Activated T-cell treated with anti-CD3 and anti-CD28 coated beads, Interleukin-2, amount 50 U/mL, for 24 hours (primary cell): ENCODE measurements around the gene MBTPS2.

ENCODE experiments used
- DNase-seq: peaks from one replicate; pipeline ENCODE4 v3.0.0-alpha.2; 2020
- H3K27ac Mint-ChIP-seq: 2 replicates; pipeline ENCODE4 v1.8.0; 2020; ENCODE audit warnings: mild to moderate bottlenecking, mixed read lengths
- H3K27me3 Mint-ChIP-seq: 2 replicates; pipeline ENCODE4 v1.8.0; 2020; ENCODE audit warnings: mixed read lengths
- H3K36me3 Mint-ChIP-seq: 2 replicates; pipeline ENCODE4 v1.8.0; 2020; ENCODE audit warnings: low read depth, mixed read lengths
- H3K4me1 Mint-ChIP-seq: 2 replicates; pipeline ENCODE4 v1.8.0; 2020; ENCODE audit warnings: low read depth, mixed read lengths
- H3K4me3 Mint-ChIP-seq: 2 replicates; pipeline ENCODE4 v1.8.0; 2020; ENCODE audit warnings: mild to moderate bottlenecking, moderate library complexity, mixed read lengths
- H3K9me3 Mint-ChIP-seq: 2 replicates; pipeline ENCODE4 v1.8.0; 2020; ENCODE audit warnings: mixed read lengths

Gene MBTPS2

GRCh38 chrX:21881881-21882574 lies 42.6 kb downstream of the MBTPS2 start:
- H3K27me3 Mint-ChIP-seq, result no peaks in the 10 kb centered on the region
- H3K27ac Mint-ChIP-seq, result no peak overlapping the region
- no peaks in the 10 kb centered on the region for H3K9me3 Mint-ChIP-seq
- DNase-seq, result no peak
- no peak overlapping the region for H3K4me3 Mint-ChIP-seq
- H3K4me1 Mint-ChIP-seq, result no peaks in the 10 kb centered on the region
- peaks cover 10% of the 10 kb centered on the region for H3K36me3 Mint-ChIP-seq

GRCh38 chrX:21883258-21883657 lies 43.8 kb downstream of the MBTPS2 start:
- Mint-ChIP-seq H3K4me1 (no peaks in the 10 kb centered on the region), H3K36me3 (peaks cover 10% of the 10 kb centered on the region), H3K27ac (no peak overlapping the region), H3K27me3 (no peaks in the 10 kb centered on the region), H3K4me3 (no peak overlapping the region), H3K9me3 (no peaks in the 10 kb centered on the region)
- no peak for DNase-seq

- Mint-ChIP-seq H3K27me3 (no peaks in the 10 kb centered on the region), H3K36me3 (peaks cover 7% of the 10 kb centered on the region), H3K27ac (no peak overlapping the region), H3K4me3 (no peak overlapping the region), H3K4me1 (no peaks in the 10 kb centered on the region), H3K9me3 (no peaks in the 10 kb centered on the region)
- no peak for DNase-seq
These were observed 46.2 kb downstream of the MBTPS2 start for GRCh38 chrX:21885568-21885967.

- Mint-ChIP-seq H3K36me3 (peaks cover 3% of the 10 kb centered on the region), H3K4me3 (no peak overlapping the region), H3K4me1 (no peaks in the 10 kb centered on the region), H3K27me3 (no peaks in the 10 kb centered on the region), H3K27ac (no peak overlapping the region), H3K9me3 (no peaks in the 10 kb centered on the region)
- DNase-seq, result no peak
These were observed 65.9 kb downstream of the MBTPS2 start for GRCh38 chrX:21905313-21905712.

GRCh38 chrX:21905953-21906352 lies 66.5 kb downstream of the MBTPS2 start:
- H3K9me3 Mint-ChIP-seq, result no peaks in the 10 kb centered on the region
- H3K4me1 Mint-ChIP-seq, result no peaks in the 10 kb centered on the region
- DNase-seq, result no peak
- H3K4me3 Mint-ChIP-seq, result no peak overlapping the region
- H3K36me3 Mint-ChIP-seq, result peaks cover 3% of the 10 kb centered on the region
- H3K27ac Mint-ChIP-seq, result no peak overlapping the region
- no peaks in the 10 kb centered on the region for H3K27me3 Mint-ChIP-seq

GRCh38 chrX:21907260-21907659 lies 67.8 kb downstream of the MBTPS2 start:
- DNase-seq, result no peak
- Mint-ChIP-seq H3K36me3 (peaks cover 3% of the 10 kb centered on the region), H3K27ac (no peak overlapping the region), H3K27me3 (no peaks in the 10 kb centered on the region), H3K9me3 (no peaks in the 10 kb centered on the region), H3K4me1 (peaks cover 1% of the 10 kb centered on the region), H3K4me3 (no peak overlapping the region)

- Mint-ChIP-seq H3K36me3 (no peaks in the 10 kb centered on the region), H3K4me3 (no peak overlapping the region), H3K27me3 (peaks cover 5% of the 10 kb centered on the region), H3K4me1 (peaks cover 4% of the 10 kb centered on the region), H3K27ac (no peak overlapping the region), H3K9me3 (no peaks in the 10 kb centered on the region)
- no peak for DNase-seq
These were observed 72.1 kb downstream of the MBTPS2 start for GRCh38 chrX:21911481-21911880.

- no peak for DNase-seq
- H3K4me1 Mint-ChIP-seq, result peaks cover 4% of the 10 kb centered on the region
- H3K27ac Mint-ChIP-seq, result no peak overlapping the region
- no peaks in the 10 kb centered on the region for H3K9me3 Mint-ChIP-seq
- H3K4me3 Mint-ChIP-seq, result no peak overlapping the region
- peaks cover 5% of the 10 kb centered on the region for H3K27me3 Mint-ChIP-seq
- H3K36me3 Mint-ChIP-seq, result no peaks in the 10 kb centered on the region
These were observed 72.8 kb downstream of the MBTPS2 start for GRCh38 chrX:21912220-21912619.

GRCh38 chrX:21912989-21913388 lies 73.6 kb downstream of the MBTPS2 start:
- Mint-ChIP-seq H3K9me3 (no peaks in the 10 kb centered on the region), H3K27me3 (peaks cover 5% of the 10 kb centered on the region), H3K4me1 (peaks cover 4% of the 10 kb centered on the region), H3K36me3 (no peaks in the 10 kb centered on the region), H3K4me3 (no peak overlapping the region), H3K27ac (no peak overlapping the region)
- no peak for DNase-seq

- Mint-ChIP-seq H3K36me3 (no peaks in the 10 kb centered on the region), H3K9me3 (no peaks in the 10 kb centered on the region), H3K27ac (no peak overlapping the region), H3K4me3 (no peak overlapping the region), H3K4me1 (peaks cover 23% of the 10 kb centered on the region), H3K27me3 (peaks cover 3% of the 10 kb centered on the region)
- no peak for DNase-seq
These were observed 86.7 kb downstream of the MBTPS2 start for GRCh38 chrX:21926116-21926515.

GRCh38 chrX:21926527-21927278 lies 87.3 kb downstream of the MBTPS2 start:
- H3K4me1 Mint-ChIP-seq, result peaks cover 23% of the 10 kb centered on the region
- peaks cover 3% of the 10 kb centered on the region for H3K27me3 Mint-ChIP-seq
- H3K4me3 Mint-ChIP-seq, result no peak overlapping the region
- H3K9me3 Mint-ChIP-seq, result no peaks in the 10 kb centered on the region
- H3K36me3 Mint-ChIP-seq, result no peaks in the 10 kb centered on the region
- peak overlapping the region; percentile 84 for H3K27ac Mint-ChIP-seq
- DNase-seq, result no peak

GRCh38 chrX:21929209-21929608 lies 89.8 kb downstream of the MBTPS2 start:
- H3K4me3 Mint-ChIP-seq, result no peak overlapping the region
- H3K4me1 Mint-ChIP-seq, result peaks cover 33% of the 10 kb centered on the region
- no peak for DNase-seq
- no peaks in the 10 kb centered on the region for H3K36me3 Mint-ChIP-seq
- H3K9me3 Mint-ChIP-seq, result no peaks in the 10 kb centered on the region
- no peak overlapping the region for H3K27ac Mint-ChIP-seq
- peaks cover 12% of the 10 kb centered on the region for H3K27me3 Mint-ChIP-seq

GRCh38 chrX:21930986-21931385 lies 91.6 kb downstream of the MBTPS2 start:
- Mint-ChIP-seq H3K36me3 (no peaks in the 10 kb centered on the region), H3K27ac (no peak overlapping the region)

GRCh38 chrX:21932292-21933002 lies 93.0 kb downstream of the MBTPS2 start:
- Mint-ChIP-seq H3K4me1 (peaks cover 21% of the 10 kb centered on the region), H3K36me3 (no peaks in the 10 kb centered on the region), H3K27ac (peak overlapping the region; percentile 50), H3K9me3 (no peaks in the 10 kb centered on the region), H3K4me3 (no peak overlapping the region), H3K27me3 (peaks cover 18% of the 10 kb centered on the region)
- no peak for DNase-seq

More at GRCh38 chrX:21930986-21931385, 91.6 kb downstream of the MBTPS2 start:
- H3K4me3 Mint-ChIP-seq, result no peak overlapping the region
- peaks cover 33% of the 10 kb centered on the region for H3K4me1 Mint-ChIP-seq
- no peaks in the 10 kb centered on the region for H3K9me3 Mint-ChIP-seq
- H3K27me3 Mint-ChIP-seq, result peaks cover 16% of the 10 kb centered on the region
- no peak for DNase-seq

GRCh38 chrX:21933077-21933476 lies 93.7 kb downstream of the MBTPS2 start:
- H3K27ac Mint-ChIP-seq, result no peak overlapping the region
- DNase-seq, result no peak
- H3K4me3 Mint-ChIP-seq, result no peak overlapping the region
- no peaks in the 10 kb centered on the region for H3K36me3 Mint-ChIP-seq
- peaks cover 19% of the 10 kb centered on the region for H3K27me3 Mint-ChIP-seq
- H3K9me3 Mint-ChIP-seq, result no peaks in the 10 kb centered on the region
- peaks cover 21% of the 10 kb centered on the region for H3K4me1 Mint-ChIP-seq
